ENCODE measurements around the gene CDH4. TPM values are rescaled to one million over a fixed set of nuclear protein-coding genes. Genes with fewer than 3 reads are reported as not detected.
"Not testable (repeated sequence)": the region's sequence is repeated elsewhere in the genome, so short reads cannot be mapped to it uniquely, and the experiment has no call there.

The CDH4 gene
- total RNA-seq, 1 donor from 2014 or later = 0.99 TPM

DNA sequence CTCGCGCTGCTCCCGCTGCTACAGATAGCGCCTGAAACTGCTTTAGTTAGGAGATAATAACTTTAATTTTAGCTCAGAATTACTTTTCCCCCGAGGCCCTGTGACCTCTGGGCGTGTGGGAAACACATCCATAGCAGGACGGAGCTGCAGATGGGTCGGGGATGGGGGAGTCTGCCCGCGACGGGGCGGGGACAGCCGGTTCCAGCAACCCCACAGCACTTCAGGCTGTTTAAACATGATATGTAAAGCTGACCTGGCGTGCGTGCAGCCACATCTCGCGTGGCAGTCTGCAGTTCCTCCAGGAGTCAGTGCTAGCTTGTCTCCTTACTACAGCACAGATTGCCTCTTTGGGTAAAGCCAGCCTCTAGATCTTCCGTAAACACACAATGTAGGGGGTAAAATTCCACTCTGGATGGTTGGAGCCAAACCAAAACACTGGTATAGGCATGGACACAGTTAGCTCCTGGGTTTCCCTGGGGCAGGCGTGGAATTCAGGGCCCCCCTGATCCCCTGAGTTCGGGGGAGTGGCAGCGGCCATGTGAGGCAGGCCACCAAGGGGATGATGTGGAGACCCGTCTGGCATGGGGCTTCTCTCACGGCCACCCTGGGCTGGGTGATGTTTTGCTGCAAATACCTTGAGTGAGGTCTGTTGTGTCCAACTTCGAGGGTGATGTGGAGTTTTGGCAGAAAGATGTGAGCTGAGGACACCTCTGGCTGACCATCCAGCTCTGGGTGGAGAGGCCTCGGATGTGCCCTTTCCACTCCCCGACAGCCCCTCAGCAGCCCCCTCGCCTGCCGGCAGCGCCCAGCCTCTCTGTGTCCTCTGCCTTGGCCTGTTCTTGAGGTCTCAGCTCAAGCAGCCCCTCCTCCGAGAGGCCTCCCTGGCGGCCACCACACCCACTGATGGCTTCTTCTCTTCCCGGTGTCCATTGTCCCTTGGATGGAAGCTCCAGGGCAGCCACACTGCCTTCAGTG lies 599.2 kb downstream of the CDH4 start:
- Mint-ChIP-seq H3K4me1 (ENCODE audit: low read depth) (no peaks in the 10 kb centered on the region), H3K9me3 (ENCODE audit: low read depth) (peaks cover 2% of the 10 kb centered on the region), H3K27ac (ENCODE audit: unreplicated experiment) (no peak overlapping the region), H3K27me3 (ENCODE audit: low read depth) (peaks cover 9% of the 10 kb centered on the region), H3K4me3 (ENCODE audit: unreplicated experiment) (no peak overlapping the region), H3K36me3 (ENCODE audit: low read depth) (no peaks in the 10 kb centered on the region)
- DNase-seq (ENCODE audit: low spot score) = peak; percentile 73
- TF ChIP-seq, protein P1, sequence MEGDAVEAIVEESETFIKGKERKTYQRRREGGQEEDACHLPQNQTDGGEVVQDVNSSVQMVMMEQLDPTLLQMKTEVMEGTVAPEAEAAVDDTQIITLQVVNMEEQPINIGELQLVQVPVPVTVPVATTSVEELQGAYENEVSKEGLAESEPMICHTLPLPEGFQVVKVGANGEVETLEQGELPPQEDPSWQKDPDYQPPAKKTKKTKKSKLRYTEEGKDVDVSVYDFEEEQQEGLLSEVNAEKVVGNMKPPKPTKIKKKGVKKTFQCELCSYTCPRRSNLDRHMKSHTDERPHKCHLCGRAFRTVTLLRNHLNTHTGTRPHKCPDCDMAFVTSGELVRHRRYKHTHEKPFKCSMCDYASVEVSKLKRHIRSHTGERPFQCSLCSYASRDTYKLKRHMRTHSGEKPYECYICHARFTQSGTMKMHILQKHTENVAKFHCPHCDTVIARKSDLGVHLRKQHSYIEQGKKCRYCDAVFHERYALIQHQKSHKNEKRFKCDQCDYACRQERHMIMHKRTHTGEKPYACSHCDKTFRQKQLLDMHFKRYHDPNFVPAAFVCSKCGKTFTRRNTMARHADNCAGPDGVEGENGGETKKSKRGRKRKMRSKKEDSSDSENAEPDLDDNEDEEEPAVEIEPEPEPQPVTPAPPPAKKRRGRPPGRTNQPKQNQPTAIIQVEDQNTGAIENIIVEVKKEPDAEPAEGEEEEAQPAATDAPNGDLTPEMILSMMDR (IDR thresholded peaks at IDR 0.05) = no peak

DNA sequence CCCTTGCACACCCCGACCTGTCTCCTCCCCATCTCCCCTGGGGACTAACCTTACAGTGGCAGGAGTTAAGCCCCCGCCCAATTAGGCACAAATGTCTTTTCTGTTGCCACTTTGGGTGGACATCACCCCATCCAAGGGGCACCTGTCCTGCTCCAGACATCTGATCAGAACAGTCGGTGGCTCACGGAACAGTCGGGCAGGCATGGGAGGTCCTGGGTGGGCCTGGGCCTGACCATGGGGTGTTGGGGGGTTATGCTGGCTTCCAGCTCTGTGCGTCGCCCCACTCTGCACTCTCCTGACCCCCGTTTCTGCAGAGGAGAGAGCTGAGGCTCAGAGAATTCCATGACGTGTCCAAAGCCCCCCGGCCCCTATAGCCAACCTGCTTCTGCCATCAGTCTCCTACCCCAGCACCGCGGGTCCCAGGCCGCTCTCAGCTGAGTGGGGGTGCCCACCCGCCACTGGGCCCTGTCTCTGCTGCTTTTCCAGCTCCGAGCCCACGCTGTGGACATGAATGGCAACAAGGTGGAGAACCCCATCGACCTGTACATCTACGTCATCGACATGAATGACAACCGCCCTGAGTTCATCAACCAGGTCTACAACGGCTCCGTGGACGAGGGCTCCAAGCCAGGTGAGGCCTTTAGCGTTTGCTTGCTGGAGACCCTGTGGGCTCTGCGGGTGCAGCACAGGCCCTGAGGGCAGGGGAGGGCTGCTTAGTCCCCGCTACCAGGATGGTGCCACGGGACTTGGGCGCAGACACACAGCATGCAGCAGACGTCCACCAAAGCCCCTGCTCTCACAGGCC lies 600.4 kb downstream of the CDH4 start:
- peak; percentile 71 for DNase-seq (ENCODE audit: low spot score)
- H3K4me1 Mint-ChIP-seq (ENCODE audit: low read depth) = no peaks in the 10 kb centered on the region

DNA sequence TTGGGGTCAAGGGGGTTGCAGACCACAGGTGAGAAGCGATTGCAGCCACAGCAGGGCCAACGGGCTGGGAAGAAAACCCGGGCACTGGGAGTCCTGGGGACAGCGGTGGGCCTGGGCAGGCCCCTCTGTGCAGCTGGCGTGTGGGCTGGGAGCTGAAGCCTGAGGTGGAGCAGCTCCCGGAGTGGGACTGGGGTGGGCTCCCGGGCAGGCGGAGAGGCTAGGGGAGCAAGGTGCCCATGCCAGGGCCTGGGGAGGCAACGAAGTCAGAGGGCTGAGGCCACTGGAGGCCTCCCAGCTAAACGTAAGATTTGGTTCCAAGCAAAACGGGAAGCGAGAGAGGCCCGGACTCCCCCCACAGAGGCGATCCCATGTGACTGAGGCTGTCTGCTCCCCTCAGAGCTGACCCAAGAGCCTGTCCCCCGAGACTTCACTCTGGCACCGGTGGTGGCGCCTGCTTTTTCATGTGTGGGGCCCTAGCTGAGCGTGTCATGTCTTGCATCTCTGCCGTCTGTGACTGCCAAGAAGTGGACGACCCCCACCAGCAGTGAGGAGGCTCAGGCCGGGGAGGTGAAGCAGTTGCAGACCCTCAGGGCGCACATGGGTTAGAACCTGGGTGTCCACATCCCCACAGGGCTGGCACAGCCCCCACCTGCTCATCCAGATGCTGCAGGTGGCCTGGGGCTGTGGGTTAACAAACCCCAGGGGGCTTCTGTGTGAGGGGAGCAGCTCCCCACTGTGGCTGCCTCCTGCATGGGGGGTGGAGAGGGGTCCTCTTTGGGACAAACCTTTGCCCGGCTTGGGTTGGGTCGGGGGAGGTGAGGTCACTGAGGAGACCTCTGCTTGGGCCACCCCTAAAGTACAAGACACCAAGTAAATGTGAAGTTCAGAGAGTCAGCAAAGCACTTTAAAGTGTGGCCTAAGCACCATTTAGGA lies 601.3 kb downstream of the CDH4 start:
- H3K4me1 Mint-ChIP-seq (ENCODE audit: low read depth) = no peaks in the 10 kb centered on the region
- TF ChIP-seq, protein P1 (IDR thresholded peaks at IDR 0.05) = no peak
- H3K4me3 Mint-ChIP-seq (ENCODE audit: unreplicated experiment) = no peak overlapping the region
- no peaks in the 10 kb centered on the region for H3K36me3 Mint-ChIP-seq (ENCODE audit: low read depth)
- DNase-seq (ENCODE audit: low spot score) = peak; percentile 81
- H3K9me3 Mint-ChIP-seq (ENCODE audit: low read depth) = no peaks in the 10 kb centered on the region
- no peak overlapping the region for H3K27ac Mint-ChIP-seq (ENCODE audit: unreplicated experiment)
- H3K27me3 Mint-ChIP-seq (ENCODE audit: low read depth) = peaks cover 6% of the 10 kb centered on the region

More for the DNA sequence above, 600.4 kb downstream of the CDH4 start:
- Mint-ChIP-seq H3K9me3 (ENCODE audit: low read depth) (peaks cover 2% of the 10 kb centered on the region), H3K27ac (ENCODE audit: unreplicated experiment) (no peak overlapping the region), H3K27me3 (ENCODE audit: low read depth) (peaks cover 6% of the 10 kb centered on the region), H3K4me3 (ENCODE audit: unreplicated experiment) (no peak overlapping the region), H3K36me3 (ENCODE audit: low read depth) (no peaks in the 10 kb centered on the region)
- TF ChIP-seq, protein P1 (IDR thresholded peaks at IDR 0.05) = no peak

DNA sequence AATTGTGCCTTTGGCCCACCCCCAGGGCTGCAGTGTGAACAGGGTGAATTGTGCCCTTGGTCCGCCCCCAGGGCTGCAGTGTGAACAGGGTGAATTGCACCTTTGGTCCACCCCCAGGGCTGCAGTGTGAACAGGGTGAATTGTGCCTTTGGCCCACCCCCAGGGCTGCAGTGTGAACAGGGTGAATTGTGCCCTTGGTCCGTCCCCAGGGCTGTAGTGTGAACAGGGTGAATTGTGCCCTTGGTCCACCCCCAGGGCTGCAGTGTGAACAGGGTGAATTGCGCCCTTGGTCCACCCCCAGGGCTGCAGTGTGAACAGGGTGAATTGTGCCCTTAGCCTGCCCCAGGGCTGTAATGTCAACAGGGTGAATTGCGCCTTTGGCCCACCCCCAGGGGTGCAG lies 602.5 kb downstream of the CDH4 start:
- not testable (repeated sequence) for H3K27ac Mint-ChIP-seq (ENCODE audit: unreplicated experiment); H3K4me1 Mint-ChIP-seq (ENCODE audit: low read depth); H3K27me3 Mint-ChIP-seq (ENCODE audit: low read depth); H3K4me3 Mint-ChIP-seq (ENCODE audit: unreplicated experiment); H3K9me3 Mint-ChIP-seq (ENCODE audit: low read depth); DNase-seq (ENCODE audit: low spot score); H3K36me3 Mint-ChIP-seq (ENCODE audit: low read depth)

DNA sequence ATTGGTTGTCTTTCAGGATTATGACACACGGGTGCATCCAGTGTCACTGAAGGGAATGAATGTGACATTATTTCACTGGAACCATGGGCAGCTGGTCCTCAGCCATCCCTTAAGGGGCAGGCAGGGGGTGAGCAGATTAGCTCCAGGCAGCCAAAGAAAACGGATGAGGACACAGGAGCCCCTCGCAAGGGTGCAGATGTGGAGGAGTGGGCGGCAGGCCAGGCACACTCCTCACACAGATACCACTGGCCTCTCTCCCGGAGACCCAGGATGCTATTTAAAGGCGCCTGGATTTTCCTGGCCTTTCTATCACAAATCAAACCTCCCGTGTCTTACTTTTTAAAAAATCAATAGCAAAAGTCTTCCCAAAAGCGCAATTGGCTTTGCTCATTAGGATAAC lies 603.2 kb downstream of the CDH4 start:
- peaks cover 8% of the 10 kb centered on the region for H3K27me3 Mint-ChIP-seq (ENCODE audit: low read depth)
- TF ChIP-seq, protein P1 (IDR thresholded peaks at IDR 0.05) = no peak
- no peaks in the 10 kb centered on the region for H3K36me3 Mint-ChIP-seq (ENCODE audit: low read depth)
- no peak overlapping the region for H3K4me3 Mint-ChIP-seq (ENCODE audit: unreplicated experiment)
- H3K4me1 Mint-ChIP-seq (ENCODE audit: low read depth) = no peaks in the 10 kb centered on the region
- peak; percentile 42 for DNase-seq (ENCODE audit: low spot score)
- H3K27ac Mint-ChIP-seq (ENCODE audit: unreplicated experiment) = no peak overlapping the region
- H3K9me3 Mint-ChIP-seq (ENCODE audit: low read depth) = no peaks in the 10 kb centered on the region
